GM12891 (cell line): ENCODE results near the gene CD4.

Experiments used
- POLR2A ChIP-seq: IDR thresholded peaks from 2 replicates; pipeline ENCODE4 v1.6.1; 2011; ENCODE audit warnings: low read depth, low read length, control low read depth
- POLR2AphosphoS5 ChIP-seq: IDR thresholded peaks from 2 replicates; pipeline ENCODE4 v1.6.1; 2011; ENCODE audit warnings: low read depth, low read length, control low read depth
- SPI1 ChIP-seq: IDR thresholded peaks from 2 replicates; pipeline ENCODE4 v1.6.1; 2011; ENCODE audit warnings: low read depth, low read length, control low read depth
- TAF1 ChIP-seq: IDR thresholded peaks from 2 replicates; pipeline ENCODE4 v1.6.1; 2011; ENCODE audit warnings: low read depth, low read length, control low read depth

- TF ChIP-seq POLR2A (no peak), TAF1 (no peak), SPI1 (no peak), POLR2AphosphoS5 (no peak)
Observed at GRCh38 chr12:6784761-6785160, 4.6 kb upstream of the CD4 start.
